Tibial artery (tissue), 4 donors: ENCODE results near the gene FARSA.

Experiments
- DNase-seq, 2 donors: peaks; one replicate each; pipeline ENCODE4 v3.0.0-alpha.2; 2019
- H3K27ac ChIP-seq, 2 donors: fragments of 200-600 bp; sonication (generic) in 1 of 2; 1 replicate in 1 of 2; 2 replicates in 1 of 2; pipeline ENCODE4 v1.5.1; 2018 to 2019; ENCODE audit warnings: mild to moderate bottlenecking in 1 of 2
- H3K27me3 ChIP-seq, 2 donors: fragments of 200-600 bp; sonication (generic) in 1 of 2; one replicate each; pipeline versions ENCODE4 v1.5.1 to v1.6.0; 2016 to 2019
- H3K36me3 ChIP-seq, 3 donors: fragments of 200-600 bp; sonication (generic) in 2 of 3; one replicate each; pipeline ENCODE4 v1.5.1; 2016 to 2019; ENCODE audit warnings: mild to moderate bottlenecking in 2 of 3
- H3K4me1 ChIP-seq, 4 donors: fragments of 200-600 bp; sonication (generic) in 2 of 4; 1 replicate in 3 of 4; 2 replicates in 1 of 4; pipeline ENCODE4 v1.5.1; 2016 to 2019
- H3K4me3 ChIP-seq, 2 donors: fragments of 200-600 bp; sonication (generic) in 1 of 2; 1 replicate in 1 of 2; 2 replicates in 1 of 2; pipeline ENCODE4 v1.5.1; 2018 to 2019; ENCODE audit warnings: mild to moderate bottlenecking in 2 of 2
- H3K9me3 ChIP-seq, 3 donors: fragments of 200-600 bp; sonication (generic) in 1 of 3; one replicate each; pipeline ENCODE4 v1.5.1; 2016 to 2019
- intact Hi-C: fragments of 100-400 bp; cut with DNase I; formaldehyde crosslinking; loops from one replicate; pipeline ENCODE4 v1.15.0; 2023; ENCODE audit warnings: low total_unique reads
- TF ChIP-seq, protein P1 (sequence below), 2 experiments: fragments of 200-600 bp in 1 of 2; fragments of 450-650 bp in 1 of 2; IDR thresholded peaks; one replicate each; pipeline ENCODE4 v1.5.1; 2017 to 2019; ENCODE audit warnings: antibody characterized with exemption in 2 of 2, mild to moderate bottlenecking in 1 of 2, moderate library complexity in 1 of 2

Gene FARSA

DNA sequence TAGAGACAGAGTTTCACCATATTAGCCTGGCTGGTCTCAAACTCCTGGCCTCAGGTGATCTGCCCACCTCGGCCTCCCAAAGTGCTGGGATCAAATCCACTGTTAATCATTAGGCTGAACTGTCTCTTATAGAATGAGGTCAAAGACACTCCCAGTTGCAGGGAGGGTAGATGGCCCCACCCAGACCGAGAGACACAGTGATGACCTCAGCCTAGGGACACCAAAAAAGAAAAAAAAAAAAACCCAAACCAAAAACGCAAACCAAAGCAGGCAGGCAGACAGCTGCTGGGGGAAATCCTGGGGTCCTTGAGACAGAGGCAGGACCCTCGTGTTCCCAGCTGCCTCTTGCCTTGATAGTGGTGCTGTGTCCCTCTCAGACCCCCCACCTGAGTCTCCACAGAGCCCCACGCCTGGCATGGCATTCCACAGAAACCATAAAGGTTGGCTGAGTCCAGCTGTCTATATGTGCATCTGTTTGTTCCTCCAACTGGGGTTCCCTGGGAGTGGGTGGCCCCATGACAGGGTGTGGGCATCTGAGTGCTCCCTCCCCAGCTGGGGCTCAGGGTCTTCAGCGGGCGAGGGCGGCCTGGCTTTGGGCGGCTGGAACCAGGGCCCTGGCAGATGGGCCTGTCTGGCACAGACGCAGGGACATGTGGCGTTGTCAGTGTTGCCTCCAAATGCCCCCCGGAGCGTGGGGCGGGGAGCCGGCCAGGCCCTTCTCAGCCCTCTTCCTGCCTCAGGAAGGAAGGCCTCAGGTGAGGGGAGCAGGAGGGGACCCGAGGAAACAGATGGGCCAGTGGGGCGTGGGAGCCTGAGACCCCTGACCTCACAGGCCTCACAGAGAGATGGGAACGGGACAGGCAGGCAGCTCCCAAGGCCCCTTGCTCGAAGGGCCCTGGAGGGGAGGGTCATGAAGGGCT lies 41.0 kb upstream of the FARSA start:
- Histone ChIP-seq H3K27me3 (no peaks in the 10 kb centered on the region), H3K9me3 (no peaks in the 10 kb centered on the region), H3K4me1 (peaks cover 0 to 6% (median 2%) of the 10 kb centered on the region in 4 donors), H3K27ac (no peak overlapping the region), H3K36me3 (no peaks in the 10 kb centered on the region), H3K4me3 (no peak overlapping the region)
- intact Hi-C loops = no loop called here
- TF ChIP-seq, protein P1, sequence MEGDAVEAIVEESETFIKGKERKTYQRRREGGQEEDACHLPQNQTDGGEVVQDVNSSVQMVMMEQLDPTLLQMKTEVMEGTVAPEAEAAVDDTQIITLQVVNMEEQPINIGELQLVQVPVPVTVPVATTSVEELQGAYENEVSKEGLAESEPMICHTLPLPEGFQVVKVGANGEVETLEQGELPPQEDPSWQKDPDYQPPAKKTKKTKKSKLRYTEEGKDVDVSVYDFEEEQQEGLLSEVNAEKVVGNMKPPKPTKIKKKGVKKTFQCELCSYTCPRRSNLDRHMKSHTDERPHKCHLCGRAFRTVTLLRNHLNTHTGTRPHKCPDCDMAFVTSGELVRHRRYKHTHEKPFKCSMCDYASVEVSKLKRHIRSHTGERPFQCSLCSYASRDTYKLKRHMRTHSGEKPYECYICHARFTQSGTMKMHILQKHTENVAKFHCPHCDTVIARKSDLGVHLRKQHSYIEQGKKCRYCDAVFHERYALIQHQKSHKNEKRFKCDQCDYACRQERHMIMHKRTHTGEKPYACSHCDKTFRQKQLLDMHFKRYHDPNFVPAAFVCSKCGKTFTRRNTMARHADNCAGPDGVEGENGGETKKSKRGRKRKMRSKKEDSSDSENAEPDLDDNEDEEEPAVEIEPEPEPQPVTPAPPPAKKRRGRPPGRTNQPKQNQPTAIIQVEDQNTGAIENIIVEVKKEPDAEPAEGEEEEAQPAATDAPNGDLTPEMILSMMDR (IDR thresholded peaks at IDR 0.05) = no peak
- DNase-seq = no peak

- TF ChIP-seq, protein P1 (IDR thresholded peaks at IDR 0.05) = no peak
- H3K36me3 ChIP-seq = no peaks in the 10 kb centered on the region
- H3K4me1 ChIP-seq = peaks cover 0 to 9% (median 4%) of the 10 kb centered on the region in 4 donors
- intact Hi-C loops = no loop called here
- H3K9me3 ChIP-seq = no peaks in the 10 kb centered on the region
- no peaks in the 10 kb centered on the region for H3K27me3 ChIP-seq
- H3K27ac ChIP-seq = no peak overlapping the region
- no peak overlapping the region for H3K4me3 ChIP-seq
- no peak for DNase-seq
Measured at GRCh38 chr19:12973236-12973635, 39.7 kb upstream of the FARSA start.

GRCh38 chr19:12970070-12970820 lies 36.7 kb upstream of the FARSA start:
- Histone ChIP-seq H3K36me3 (no peaks in the 10 kb centered on the region), H3K9me3 (no peaks in the 10 kb centered on the region), H3K27me3 (no peaks in the 10 kb centered on the region), H3K4me1 (peaks cover 0 to 15% (median 4%) of the 10 kb centered on the region in 4 donors), H3K4me3 (no peak overlapping the region), H3K27ac (peak overlapping the region; percentile 51 to 75)
- intact Hi-C loops = no loop called here
- DNase-seq = no peak
- TF ChIP-seq, protein P1 (IDR thresholded peaks at IDR 0.05) = no peak

- Histone ChIP-seq H3K4me3 (no peak within 1 kb of the TSS), H3K27me3 (no peaks in the 10 kb centered on the region), H3K27ac (peak within 1 kb of the TSS; percentile 51 to 75), H3K36me3 (no peaks in the 10 kb centered on the region), H3K9me3 (no peaks in the 10 kb centered on the region), H3K4me1 (peaks cover 0 to 15% (median 4%) of the 10 kb centered on the region in 4 donors)
- TF ChIP-seq, protein P1 (IDR thresholded peaks at IDR 0.05) = no peak
- DNase-seq = no peak
- intact Hi-C loops = loop anchor here (5.0 kb wide), 2 partner anchors 82 to 293 kb away; partner anchors contain the start of gene KLF1
Measured at GRCh38 chr19:12969292-12969988, 35.9 kb upstream of the FARSA start, which contains the start of gene DAND5. Gene DAND5 (plus strand): TSS chr19:12969576. CDS start chr19:12969661, 85 bp downstream.

DNA sequence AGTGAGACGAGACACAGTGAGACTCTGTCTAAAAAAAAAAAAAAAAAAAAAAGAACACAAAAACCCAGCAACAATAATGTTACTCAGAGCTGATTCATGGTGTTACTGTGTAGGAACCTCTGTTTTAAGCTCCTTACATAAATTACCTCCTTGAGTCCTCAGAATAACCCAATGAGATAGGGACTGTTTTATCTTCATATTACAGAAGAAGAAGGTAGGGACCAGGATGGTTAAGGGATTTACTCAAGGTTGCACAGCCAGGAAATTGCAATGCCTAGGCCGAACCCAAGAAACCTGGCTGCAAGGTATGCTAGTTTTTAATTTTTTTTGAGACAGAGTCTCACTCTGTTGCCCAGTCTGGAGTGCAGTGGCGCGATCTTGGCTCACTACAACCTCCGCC lies 34.4 kb upstream of the FARSA start:
- TF ChIP-seq, protein P1 (IDR thresholded peaks at IDR 0.05) = no peak

More for the DNA sequence above, 34.4 kb upstream of the FARSA start:
- intact Hi-C loops = loop anchor here (5.0 kb wide), 2 partner anchors 81 to 294 kb away; partner anchors contain the start of gene KLF1
- peaks cover 0 to 15% (median 4%) of the 10 kb centered on the region in 4 donors for H3K4me1 ChIP-seq
- H3K27me3 ChIP-seq = no peaks in the 10 kb centered on the region
- H3K4me3 ChIP-seq = no peak overlapping the region
- DNase-seq = no peak
- no peak overlapping the region for H3K27ac ChIP-seq
- H3K9me3 ChIP-seq = no peaks in the 10 kb centered on the region
- H3K36me3 ChIP-seq = no peaks in the 10 kb centered on the region
